H9 (cell line): ENCODE results near the gene C1orf115. TPM values are rescaled to one million over a fixed set of nuclear protein-coding genes. Genes with fewer than 3 reads are reported as not detected.

Experiments used
- DNase-seq: peaks from one replicate; pipeline ENCODE4 v3.0.0-alpha.2; 2017
- H2AFZ ChIP-seq: one replicate; pipeline ENCODE4 v1.6.1; 2013; ENCODE audit warnings: mild to moderate bottlenecking, low read length, control low read depth, moderate library complexity
- H2AK5ac ChIP-seq: 2 replicates; pipeline ENCODE4 v1.6.1; 2013; ENCODE audit warnings: low read length, control low read depth, mixed read lengths; ENCODE audit not compliant: insufficient read length
- H2BK120ac ChIP-seq: one replicate; pipeline ENCODE4 v1.6.1; 2013; ENCODE audit warnings: low read depth, mild to moderate bottlenecking, low read length, control low read depth, inconsistent platforms; ENCODE audit not compliant: poor library complexity, severe bottlenecking
- H2BK12ac ChIP-seq: 2 replicates; pipeline ENCODE4 v1.6.1; 2013; ENCODE audit warnings: low read length, control low read depth, mixed read lengths, low read depth; ENCODE audit not compliant: insufficient read length
- H2BK15ac ChIP-seq: 2 replicates; pipeline ENCODE4 v1.6.1; 2013; ENCODE audit warnings: low read depth, low read length, control low read depth
- H2BK20ac ChIP-seq: one replicate; pipeline ENCODE4 v1.6.1; 2013; ENCODE audit warnings: low read depth, mild to moderate bottlenecking, low read length, control low read depth, inconsistent platforms; ENCODE audit not compliant: poor library complexity, severe bottlenecking
- H2BK5ac ChIP-seq: 2 replicates; pipeline ENCODE4 v1.6.1; 2013; ENCODE audit warnings: low read length, control low read depth, mixed read lengths; ENCODE audit not compliant: insufficient read length
- H3K14ac ChIP-seq: 2 replicates; pipeline ENCODE4 v1.6.1; 2013; ENCODE audit warnings: low read length, control low read depth; ENCODE audit not compliant: insufficient read depth
- H3K18ac ChIP-seq: 2 replicates; pipeline ENCODE4 v1.6.1; 2013; ENCODE audit warnings: low read depth, mild to moderate bottlenecking, mixed read lengths, low read length, control low read depth; ENCODE audit not compliant: insufficient read length
- H3K23ac ChIP-seq: 2 replicates; pipeline ENCODE4 v1.6.1; 2013; ENCODE audit warnings: low read length, control low read depth, mixed read lengths, low read depth; ENCODE audit not compliant: insufficient read length
- H3K23me2 ChIP-seq: 2 replicates; pipeline ENCODE4 v1.6.1; 2013; ENCODE audit warnings: low read depth, mild to moderate bottlenecking, mixed read lengths, low read length, control low read depth; ENCODE audit not compliant: insufficient read length, poor library complexity, severe bottlenecking
- H3K27ac ChIP-seq: 2 replicates; pipeline ENCODE4 v1.5.1; 2013; ENCODE audit warnings: low read length, control low read depth, mixed read lengths, low read depth; ENCODE audit not compliant: insufficient read length
- H3K27me3 ChIP-seq: 2 replicates; pipeline ENCODE4 v1.6.1; 2013; ENCODE audit warnings: low read length, control low read depth, inconsistent platforms; ENCODE audit not compliant: insufficient read depth
- H3K4ac ChIP-seq: 2 replicates; pipeline ENCODE4 v1.6.1; 2013; ENCODE audit warnings: low read depth, mild to moderate bottlenecking, control low read depth, inconsistent platforms, low read length, moderate library complexity
- H3K4me1 ChIP-seq: 2 replicates; pipeline ENCODE4 v1.6.1; 2013; ENCODE audit warnings: low read length, control low read depth, inconsistent platforms; ENCODE audit not compliant: insufficient read depth
- H3K4me2 ChIP-seq: 2 replicates; pipeline ENCODE4 v1.6.1; 2013; ENCODE audit warnings: low read length, control low read depth, mixed read lengths; ENCODE audit not compliant: insufficient read length, insufficient read depth
- H3K56ac ChIP-seq: 2 replicates; pipeline ENCODE4 v1.6.1; 2013; ENCODE audit warnings: low read depth, mild to moderate bottlenecking, mixed read lengths, low read length, control low read depth; ENCODE audit not compliant: insufficient read length
- H3K79me1 ChIP-seq: 2 replicates; pipeline ENCODE4 v1.6.1; 2013; ENCODE audit warnings: low read depth, mild to moderate bottlenecking, moderate library complexity, low read length, control low read depth, inconsistent platforms; ENCODE audit not compliant: insufficient read depth, poor library complexity, severe bottlenecking
- H3K79me2 ChIP-seq: 2 replicates; pipeline ENCODE4 v1.6.1; 2013; ENCODE audit warnings: low read length, control low read depth, inconsistent platforms; ENCODE audit not compliant: insufficient read depth
- H3K9ac ChIP-seq: 2 replicates; pipeline ENCODE4 v1.6.1; 2013; ENCODE audit warnings: low read length, control low read depth, mixed read lengths; ENCODE audit not compliant: insufficient read length; ENCODE audit errors: extremely low read depth
- H3K9me3 ChIP-seq: one replicate; pipeline ENCODE4 v1.6.1; 2013; ENCODE audit warnings: low read depth, low read length, inconsistent platforms; ENCODE audit not compliant: control insufficient read depth
- H3T11ph ChIP-seq: one replicate; pipeline ENCODE4 v1.6.1; 2013; ENCODE audit warnings: mild to moderate bottlenecking, low read length, control low read depth, inconsistent platforms
- H4K20me1 ChIP-seq: one replicate; pipeline ENCODE4 v1.6.1; 2013; ENCODE audit not compliant: control insufficient read depth, insufficient read length, insufficient read depth
- H4K5ac ChIP-seq: 2 replicates; pipeline ENCODE4 v1.6.1; 2013; ENCODE audit warnings: low read depth, mild to moderate bottlenecking, mixed read lengths, low read length, control low read depth; ENCODE audit not compliant: insufficient read length
- H4K8ac ChIP-seq: replicated peaks from 2 replicates; pipeline ENCODE4 v1.6.1; 2013; ENCODE audit warnings: low read length, control low read depth, mixed read lengths, low read depth; ENCODE audit not compliant: insufficient read length
- H4K91ac ChIP-seq: 2 replicates; pipeline ENCODE4 v1.6.1; 2013; ENCODE audit warnings: low read depth, mild to moderate bottlenecking, moderate library complexity, mixed read lengths, low read length, control low read depth; ENCODE audit not compliant: insufficient read length
- H3K27ac Mint-ChIP-seq, 3 experiments: 2 replicates in 2 of 3; 3 replicates in 1 of 3; pipeline ENCODE4 v1.8.0; 2020 to 2021; ENCODE audit warnings: mixed read lengths in 3 of 3, mild to moderate bottlenecking in 1 of 3, moderate library complexity in 1 of 3
- H3K27me3 Mint-ChIP-seq: 2 replicates; pipeline ENCODE4 v1.8.0; 2021; ENCODE audit warnings: low read depth, mild to moderate bottlenecking, moderate library complexity, mixed read lengths
- H3K36me3 Mint-ChIP-seq, 3 experiments: 2 replicates in 2 of 3; 3 replicates in 1 of 3; pipeline ENCODE4 v1.8.0; 2020 to 2021; ENCODE audit warnings: low read depth in 3 of 3, mixed read lengths in 3 of 3; ENCODE audit not compliant: insufficient read depth in 1 of 3
- H3K4me1 Mint-ChIP-seq, 2 experiments: 2 replicates each; pipeline ENCODE4 v1.8.0; 2020; ENCODE audit warnings: mixed read lengths in 2 of 2
- H3K4me3 Mint-ChIP-seq, 2 experiments: 2 replicates in 1 of 2; 3 replicates in 1 of 2; pipeline ENCODE4 v1.8.0; 2020 to 2021; ENCODE audit warnings: mild to moderate bottlenecking in 2 of 2, mixed read lengths in 2 of 2, moderate library complexity in 1 of 2
- H3K9me3 Mint-ChIP-seq, 2 experiments: 2 replicates in 1 of 2; 3 replicates in 1 of 2; pipeline ENCODE4 v1.8.0; 2020; ENCODE audit warnings: mild to moderate bottlenecking in 2 of 2, mixed read lengths in 2 of 2, moderate library complexity in 1 of 2
- WGBS: extraction: QIAGEN DNeasy Blood & Tissue Kit; methylation state at CpG from one replicate; pipeline ENCODE4 v1.1.7; 2013; ENCODE audit warnings: missing lambda C conversion rate, low lambda C conversion rate, mixed read lengths; ENCODE audit not compliant: insufficient read length; ENCODE audit errors: extremely low coverage; 5-methylcytosine and 5-hydroxymethylcytosine counted together
- total RNA-seq: library from RNA; stranded (reverse); gene quantifications from 2 replicates; pipeline ENCODE4 v1.2.1, GENCODE V29; 2021
- TF ChIP-seq, protein P1 (sequence below): fragments of 200-600 bp; sonication (generic); conservative IDR thresholded peaks from 3 replicates; pipeline ENCODE4 v1.8.0; 2021; ENCODE audit warnings: antibody characterized with exemption, mild to moderate bottlenecking

Gene C1orf115
- total RNA-seq, 1 experiment from 2014 or later: 6.0 TPM

DNA sequence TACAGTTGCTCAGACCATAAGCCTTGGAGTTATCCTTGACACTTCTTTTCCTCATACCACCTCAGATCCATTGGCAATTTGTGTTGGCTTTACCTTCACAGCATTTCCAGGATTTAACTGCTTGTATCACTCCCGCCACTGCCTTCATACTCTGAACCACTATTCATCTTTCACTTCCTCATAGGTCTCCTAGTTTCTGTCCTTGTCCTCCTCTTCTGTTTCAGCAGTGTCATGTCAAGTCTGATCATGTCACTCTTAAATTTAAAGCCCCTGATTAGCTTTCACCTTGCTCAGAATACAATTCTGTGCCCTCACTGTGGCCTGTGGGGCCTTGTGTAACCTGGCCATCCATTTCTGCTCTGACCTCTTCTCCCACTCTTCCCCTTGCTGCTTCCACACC, 34.7 kb upstream of the C1orf115 start:
- Histone ChIP-seq H3K27ac (no peak overlapping the region), H3K4me1 (no peaks in the 10 kb centered on the region), H2BK15ac (no peak overlapping the region), H2BK20ac (no peak overlapping the region), H4K20me1 (no peaks in the 10 kb centered on the region), H3K23ac (no peak overlapping the region), H4K8ac (no peak overlapping the region), H3K4ac (no peak overlapping the region), H3K27me3 (no peaks in the 10 kb centered on the region), H3K23me2 (no peaks in the 10 kb centered on the region), H4K5ac (no peak overlapping the region), H2BK12ac (no peak overlapping the region), H3K4me2 (no peak overlapping the region), H3K14ac (no peak overlapping the region), H3K56ac (no peak overlapping the region), H2BK120ac (no peak overlapping the region), H3K9ac (no peak overlapping the region), H2AK5ac (no peak overlapping the region), H3K79me1 (no peaks in the 10 kb centered on the region), H3K79me2 (no peaks in the 10 kb centered on the region), H3K18ac (no peak overlapping the region), H3K9me3 (no peaks in the 10 kb centered on the region), H2AFZ (no peak overlapping the region), H2BK5ac (no peak overlapping the region), H4K91ac (no peak overlapping the region), H3T11ph (no peak overlapping the region)
- no peak for DNase-seq
- Mint-ChIP-seq H3K27ac (peak overlapping the region in 1 of 3 experiments; percentile 2; a peak in 2 of 7 replicates), H3K27me3 (no peaks in the 10 kb centered on the region), H3K4me3 (no peak overlapping the region), H3K36me3 (peaks cover 0 to 22% (median 21%) of the 10 kb centered on the region in 3 experiments; a peak in 5 of 7 replicates), H3K4me1 (peaks cover 5 to 8% of the 10 kb centered on the region in 2 experiments), H3K9me3 (no peaks in the 10 kb centered on the region)
- WGBS: no CpG with 5 or more reads among the region's 1 CpG
- TF ChIP-seq, protein P1, sequence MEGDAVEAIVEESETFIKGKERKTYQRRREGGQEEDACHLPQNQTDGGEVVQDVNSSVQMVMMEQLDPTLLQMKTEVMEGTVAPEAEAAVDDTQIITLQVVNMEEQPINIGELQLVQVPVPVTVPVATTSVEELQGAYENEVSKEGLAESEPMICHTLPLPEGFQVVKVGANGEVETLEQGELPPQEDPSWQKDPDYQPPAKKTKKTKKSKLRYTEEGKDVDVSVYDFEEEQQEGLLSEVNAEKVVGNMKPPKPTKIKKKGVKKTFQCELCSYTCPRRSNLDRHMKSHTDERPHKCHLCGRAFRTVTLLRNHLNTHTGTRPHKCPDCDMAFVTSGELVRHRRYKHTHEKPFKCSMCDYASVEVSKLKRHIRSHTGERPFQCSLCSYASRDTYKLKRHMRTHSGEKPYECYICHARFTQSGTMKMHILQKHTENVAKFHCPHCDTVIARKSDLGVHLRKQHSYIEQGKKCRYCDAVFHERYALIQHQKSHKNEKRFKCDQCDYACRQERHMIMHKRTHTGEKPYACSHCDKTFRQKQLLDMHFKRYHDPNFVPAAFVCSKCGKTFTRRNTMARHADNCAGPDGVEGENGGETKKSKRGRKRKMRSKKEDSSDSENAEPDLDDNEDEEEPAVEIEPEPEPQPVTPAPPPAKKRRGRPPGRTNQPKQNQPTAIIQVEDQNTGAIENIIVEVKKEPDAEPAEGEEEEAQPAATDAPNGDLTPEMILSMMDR: no peak
